IMR-90 (cell line): ENCODE measurements around the gene NANS. TPM values are rescaled to one million over a fixed set of nuclear protein-coding genes. Genes with fewer than 3 reads are reported as not detected.

Experiments
- ATAC-seq: fragments of 200-7000 bp; cut with Tn5 transposase; 2 replicates; pipeline ENCODE4 v1.9.1; 2020; ENCODE audit warnings: low read depth, mild to moderate bottlenecking, moderate library complexity
- BruUV-seq: library from RNA; stranded (reverse); fragments of 400-500 nt; replicated peaks from 2 replicates; lab custom pipeline; 2021; lab: Mats Ljungman, UMichigan
- CTCF ChIA-PET: fragments of 300-600 bp; formaldehyde crosslinking; extraction: SDS; loops from one replicate; lab custom pipeline; 2021; ENCODE audit warnings: antibody characterized with exemption; lab: Yijun Ruan, JAX
- POLR2A ChIA-PET: fragments of 300-600 bp; sonication (Branson Sonifier 250); formaldehyde crosslinking; loops from one replicate; lab custom pipeline; 2022; ENCODE audit warnings: antibody characterized with exemption; ENCODE audit not compliant: unreplicated experiment; lab: Charles Lee
- DNase-seq: peaks from one replicate; pipeline ENCODE4 v3.0.0; 2013
- H2AFZ ChIP-seq: replicated peaks from 2 replicates; pipeline ENCODE3; 2013; ENCODE audit warnings: low read length, mild to moderate bottlenecking; ENCODE audit not compliant: poor library complexity
- H2AK5ac ChIP-seq: 2 replicates; pipeline ENCODE4 v1.6.1; 2013; ENCODE audit warnings: low read depth, low read length, inconsistent platforms
- H2AK9ac ChIP-seq: replicated peaks from 2 replicates; pipeline ENCODE3; 2013; ENCODE audit warnings: mild to moderate bottlenecking, low read depth, low read length, moderate library complexity; ENCODE audit not compliant: poor library complexity
- H2BK120ac ChIP-seq: 2 replicates; pipeline ENCODE4 v1.6.1; 2013; ENCODE audit warnings: low read depth, low read length, inconsistent platforms
- H2BK15ac ChIP-seq: 3 replicates; pipeline ENCODE4 v1.6.1; 2013; ENCODE audit warnings: low read depth, low read length, inconsistent platforms
- H2BK20ac ChIP-seq: 2 replicates; pipeline ENCODE4 v1.6.1; 2013; ENCODE audit warnings: low read depth, mild to moderate bottlenecking, inconsistent platforms, low read length, moderate library complexity
- H2BK5ac ChIP-seq: 2 replicates; pipeline ENCODE4 v1.6.1; 2013; ENCODE audit warnings: mild to moderate bottlenecking, low read depth, low read length, inconsistent platforms; ENCODE audit not compliant: poor library complexity, severe bottlenecking
- H3K14ac ChIP-seq: replicated peaks from 2 replicates; pipeline ENCODE4 v1.6.1; 2013; ENCODE audit warnings: low read depth, low read length, inconsistent platforms
- H3K18ac ChIP-seq: 2 replicates; pipeline ENCODE4 v1.6.1; 2013; ENCODE audit warnings: low read depth, low read length, control low read depth
- H3K23ac ChIP-seq: 2 replicates; pipeline ENCODE4 v1.6.1; 2013; ENCODE audit warnings: low read depth, low read length, inconsistent platforms
- H3K27ac ChIP-seq: 2 replicates; pipeline ENCODE4 v1.5.1; 2013; ENCODE audit warnings: mild to moderate bottlenecking, control low read depth, low read length; ENCODE audit not compliant: insufficient read depth
- H3K27me3 ChIP-seq: 2 replicates; pipeline ENCODE4 v1.6.1; 2013; ENCODE audit warnings: low read length; ENCODE audit not compliant: control insufficient read depth, insufficient read depth
- H3K36me3 ChIP-seq: 2 replicates; pipeline ENCODE4 v1.6.1; 2013; ENCODE audit warnings: low read length, mixed read lengths; ENCODE audit not compliant: control insufficient read depth, insufficient read depth
- H3K4ac ChIP-seq: 2 replicates; pipeline ENCODE4 v1.6.1; 2013; ENCODE audit warnings: low read depth, low read length, inconsistent platforms
- H3K4me1 ChIP-seq: 2 replicates; pipeline ENCODE4 v1.6.1; 2013; ENCODE audit warnings: low read length, mixed read lengths; ENCODE audit not compliant: control insufficient read depth, insufficient read depth
- H3K4me2 ChIP-seq: 2 replicates; pipeline ENCODE4 v1.6.1; 2013; ENCODE audit warnings: low read depth, mild to moderate bottlenecking, control low read depth, low read length, moderate library complexity
- H3K4me3 ChIP-seq: 2 replicates; pipeline ENCODE4 v1.5.1; 2013; ENCODE audit warnings: low read depth, mild to moderate bottlenecking, control low read depth, low read length, moderate library complexity; ENCODE audit not compliant: insufficient read depth
- H3K56ac ChIP-seq: 2 replicates; pipeline ENCODE4 v1.6.1; 2013; ENCODE audit warnings: low read length, inconsistent platforms; ENCODE audit not compliant: insufficient read depth; ENCODE audit errors: extremely low read depth
- H3K79me1 ChIP-seq, 2 experiments: 2 replicates each; pipeline ENCODE4 v1.6.1; 2013; ENCODE audit warnings: low read length in 2 of 2, inconsistent platforms in 1 of 2, low read depth in 1 of 2
- H3K9ac ChIP-seq: 2 replicates; pipeline ENCODE4 v1.6.1; 2013; ENCODE audit warnings: low read depth, low read length, control low read depth
- H3K9me1 ChIP-seq: 2 replicates; pipeline ENCODE4 v1.6.1; 2013; ENCODE audit warnings: low read length, inconsistent platforms; ENCODE audit not compliant: insufficient read depth
- H3K9me3 ChIP-seq: 2 replicates; pipeline ENCODE4 v1.6.1; 2013; ENCODE audit warnings: low read length; ENCODE audit not compliant: control insufficient read depth, insufficient read depth
- H4K20me1 ChIP-seq: 2 replicates; pipeline ENCODE4 v1.6.1; 2013; ENCODE audit warnings: low read length, inconsistent platforms; ENCODE audit not compliant: insufficient read depth
- H4K5ac ChIP-seq: 2 replicates; pipeline ENCODE4 v1.6.1; 2013; ENCODE audit warnings: mild to moderate bottlenecking, low read depth, low read length, control low read depth
- H4K8ac ChIP-seq, 2 experiments: 2 replicates each; pipeline ENCODE4 v1.6.1; 2013; ENCODE audit warnings: low read depth in 2 of 2, low read length in 2 of 2, control low read depth in 1 of 2, inconsistent platforms in 1 of 2
- H4K91ac ChIP-seq: 2 replicates; pipeline ENCODE4 v1.6.1; 2013; ENCODE audit warnings: low read depth, low read length, inconsistent platforms; ENCODE audit not compliant: insufficient read depth
- CHD1 ChIP-seq: IDR thresholded peaks from 2 replicates; pipeline ENCODE4 v1.6.1; 2012; ENCODE audit warnings: low read depth, low read length, improper control_type of control experiment
- FOS ChIP-seq: fragments of 150-350 bp; IDR thresholded peaks from 2 replicates; pipeline ENCODE4 v1.6.1; 2016; ENCODE audit warnings: low read depth, low read length
- NFE2L2 ChIP-seq: fragments of 150-350 bp; IDR thresholded peaks from 2 replicates; pipeline ENCODE4 v1.6.1; 2016; ENCODE audit warnings: low read depth, mild to moderate bottlenecking, low read length
- WGBS, 2 experiments: methylation state at CpG; one replicate each; pipeline versions ENCODE4 v1.1.5 to v1.1.7; 2013; ENCODE audit warnings: missing lambda C conversion rate in 2 of 2; ENCODE audit not compliant: insufficient read length in 1 of 2; ENCODE audit errors: extremely low coverage in 2 of 2; 5-methylcytosine and 5-hydroxymethylcytosine counted together
- dilution Hi-C: fragments of 300-500 bp; cut with HindIII; formaldehyde crosslinking; loops from one replicate; pipeline ENCODE4 v1.14.3; 2018; ENCODE audit warnings: low sequenced_read_pairs; ENCODE audit not compliant: unreplicated experiment
- in situ Hi-C: fragments of 300-500 bp; cut with MboI; formaldehyde crosslinking; loops from 3 replicates; pipeline ENCODE4 v1.14.3; 2019; ENCODE audit warnings: low sequenced_read_pairs, inconsistent platforms, mixed read lengths
- intact Hi-C: fragments of 100-400 bp; cut with micrococcal nuclease; formaldehyde crosslinking; loops from 2 replicates; pipeline ENCODE4 v1.10.0; 2022
- polyA plus RNA-seq, 3 experiments: library from polyadenylated mRNA; depleted of rRNA; stranded (reverse); fragments of >200 nt; gene quantifications; 2 replicates each; pipeline ENCODE4 v1.2.3, GENCODE V29; 2012; ENCODE audit warnings: low replicate concordance in 1 of 3
- total RNA-seq: library from RNA; depleted of rRNA; stranded (reverse); fragments of >200 nt; gene quantifications from 2 replicates; pipeline ENCODE4 v1.2.3, GENCODE V29; 2012
- TF ChIP-seq, protein P1 (sequence below): conservative IDR thresholded peaks from 2 replicates; pipeline ENCODE4 v1.5.1; 2012; ENCODE audit warnings: mild to moderate bottlenecking, low read depth, low read length, improper control_type of control experiment

NANS gene
- total and polyA plus RNA-seq, 2 of the 4 experiments (the other 2 are of a cell fraction), result 210 to 306 TPM

DNA sequence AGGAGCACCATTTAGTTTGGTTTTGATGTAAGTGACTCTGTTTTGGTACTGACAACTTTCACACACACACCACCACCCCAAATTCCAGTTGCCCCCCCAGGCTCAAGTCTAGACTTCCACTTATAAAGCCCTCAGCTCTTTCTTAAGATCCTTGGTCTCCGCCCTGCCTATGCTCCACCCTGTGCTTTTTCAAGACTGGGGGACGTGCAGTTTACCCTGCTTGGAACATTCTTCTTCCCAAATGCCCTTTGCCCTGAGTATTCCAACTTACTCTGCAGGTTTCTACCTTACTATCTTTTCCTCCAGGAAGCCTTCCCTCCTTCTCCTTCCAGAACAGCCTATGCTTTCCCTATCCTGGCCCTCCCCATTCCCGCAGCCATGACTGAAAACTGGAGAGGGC lies 63.9 kb downstream of the NANS start:
- H4K5ac ChIP-seq, result no peak overlapping the region
- H2AK5ac ChIP-seq, result no peak overlapping the region
- CTCF ChIA-PET, result interaction anchor here (0.8 to 1.1 kb wide), 2 partner anchors 12 to 41 kb away, joined by 3 read pairs; no protein-coding TSS in a partner anchor
- peaks cover 3% of the 10 kb centered on the region; the same call in 1 of the 2 replicates for H3K9me1 ChIP-seq
- TF ChIP-seq NFE2L2 (no peak), FOS (no peak), CHD1 (no peak)
- TF ChIP-seq, protein P1, sequence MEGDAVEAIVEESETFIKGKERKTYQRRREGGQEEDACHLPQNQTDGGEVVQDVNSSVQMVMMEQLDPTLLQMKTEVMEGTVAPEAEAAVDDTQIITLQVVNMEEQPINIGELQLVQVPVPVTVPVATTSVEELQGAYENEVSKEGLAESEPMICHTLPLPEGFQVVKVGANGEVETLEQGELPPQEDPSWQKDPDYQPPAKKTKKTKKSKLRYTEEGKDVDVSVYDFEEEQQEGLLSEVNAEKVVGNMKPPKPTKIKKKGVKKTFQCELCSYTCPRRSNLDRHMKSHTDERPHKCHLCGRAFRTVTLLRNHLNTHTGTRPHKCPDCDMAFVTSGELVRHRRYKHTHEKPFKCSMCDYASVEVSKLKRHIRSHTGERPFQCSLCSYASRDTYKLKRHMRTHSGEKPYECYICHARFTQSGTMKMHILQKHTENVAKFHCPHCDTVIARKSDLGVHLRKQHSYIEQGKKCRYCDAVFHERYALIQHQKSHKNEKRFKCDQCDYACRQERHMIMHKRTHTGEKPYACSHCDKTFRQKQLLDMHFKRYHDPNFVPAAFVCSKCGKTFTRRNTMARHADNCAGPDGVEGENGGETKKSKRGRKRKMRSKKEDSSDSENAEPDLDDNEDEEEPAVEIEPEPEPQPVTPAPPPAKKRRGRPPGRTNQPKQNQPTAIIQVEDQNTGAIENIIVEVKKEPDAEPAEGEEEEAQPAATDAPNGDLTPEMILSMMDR, result no peak
- H4K91ac ChIP-seq, result no peak overlapping the region
- H4K8ac ChIP-seq, result no peak overlapping the region
- H3K4me1 ChIP-seq, result no peaks in the 10 kb centered on the region
- 86% methylated on average over 2 of the region's 3 CpGs; no CpG with 5 or more reads in 1 of the 2 experiments for WGBS, 2 experiments
- no peak overlapping the region for H3K4me2 ChIP-seq
- no peak overlapping the region for H3K27ac ChIP-seq
- DNase-seq (no peak), ATAC-seq (no peak)
- in situ Hi-C loops, result no loop called here
- peaks cover 5 to 15% of the 10 kb centered on the region in 2 experiments; a peak in 2 of 4 replicates for H3K79me1 ChIP-seq
- POLR2A ChIA-PET, result no interaction called here
- no peak overlapping the region for H3K4me3 ChIP-seq
- H4K20me1 ChIP-seq, result no peaks in the 10 kb centered on the region
- no peak overlapping the region for H2BK5ac ChIP-seq
- H3K9ac ChIP-seq, result no peak overlapping the region
- no peak overlapping the region for H3K4ac ChIP-seq
- no peaks in the 10 kb centered on the region for H3K9me3 ChIP-seq
- intact Hi-C loops, result no loop called here
- H3K18ac ChIP-seq, result no peak overlapping the region
- H3K56ac ChIP-seq, result no peak overlapping the region
- H3K36me3 ChIP-seq, result no peaks in the 10 kb centered on the region
- H2BK120ac ChIP-seq, result no peak overlapping the region
- H2AFZ ChIP-seq, result no peak overlapping the region
- H3K27me3 ChIP-seq, result no peaks in the 10 kb centered on the region
- no peak overlapping the region for H2BK20ac ChIP-seq
- H3K23ac ChIP-seq, result no peak overlapping the region
- H3K14ac ChIP-seq, result no peak overlapping the region
- no TSS peak for BruUV-seq
- no peak overlapping the region for H2BK15ac ChIP-seq
- no peak overlapping the region for H2AK9ac ChIP-seq
- dilution Hi-C loops, result no loop called here
